Measurements from ENCODE around the gene RRP9.

- TF ChIP-seq CTCF (IDR thresholded peaks at IDR 0.05; ENCODE audit: low read depth, low read length) (no peak), POLR2A (IDR thresholded peaks at IDR 0.05; ENCODE audit: extremely low read depth, insufficient read length) (no peak), MAX (IDR thresholded peaks at IDR 0.05; ENCODE audit: low read depth, low read length) (no peak), MYC (IDR thresholded peaks at IDR 0.05; ENCODE audit: low read depth, low read length) (no peak)
Observed at GRCh38 chr3:51886447-51886846, 55.3 kb downstream of the RRP9 start.
